ENCODE measurements around the gene CACNA1E.

CACNA1E gene

GRCh38 chr1:181637998-181638397, 154.7 kb downstream of the CACNA1E start:
- H3K4me1 Mint-ChIP-seq (ENCODE audit: low read depth): no peaks in the 10 kb centered on the region
- DNase-seq: no peak
- peaks cover 29% of the 10 kb centered on the region for H3K27me3 Mint-ChIP-seq
- H3K27ac Mint-ChIP-seq: no peak overlapping the region
- H3K9me3 Mint-ChIP-seq: no peaks in the 10 kb centered on the region
- no peaks in the 10 kb centered on the region for H3K36me3 Mint-ChIP-seq (ENCODE audit: low read depth)
- H3K4me3 Mint-ChIP-seq: no peak overlapping the region

- no peaks in the 10 kb centered on the region for H3K9me3 Mint-ChIP-seq
- H3K4me1 Mint-ChIP-seq (ENCODE audit: low read depth): no peaks in the 10 kb centered on the region
- H3K27me3 Mint-ChIP-seq: peaks cover 36% of the 10 kb centered on the region
- DNase-seq: no peak
- H3K36me3 Mint-ChIP-seq (ENCODE audit: low read depth): no peaks in the 10 kb centered on the region
- H3K4me3 Mint-ChIP-seq: no peak overlapping the region
- no peak overlapping the region for H3K27ac Mint-ChIP-seq
Observed at GRCh38 chr1:181640956-181641355, 157.6 kb downstream of the CACNA1E start.

- H3K4me1 Mint-ChIP-seq (ENCODE audit: low read depth): no peaks in the 10 kb centered on the region
- H3K4me3 Mint-ChIP-seq: no peak overlapping the region
- no peak for DNase-seq
- no peaks in the 10 kb centered on the region for H3K9me3 Mint-ChIP-seq
- no peaks in the 10 kb centered on the region for H3K36me3 Mint-ChIP-seq (ENCODE audit: low read depth)
- no peak overlapping the region for H3K27ac Mint-ChIP-seq
- H3K27me3 Mint-ChIP-seq: peaks cover 36% of the 10 kb centered on the region
Observed at GRCh38 chr1:181643631-181644030, 160.3 kb downstream of the CACNA1E start.

GRCh38 chr1:181645171-181645570, 161.9 kb downstream of the CACNA1E start:
- no peaks in the 10 kb centered on the region for H3K36me3 Mint-ChIP-seq (ENCODE audit: low read depth)
- no peaks in the 10 kb centered on the region for H3K4me1 Mint-ChIP-seq (ENCODE audit: low read depth)
- no peaks in the 10 kb centered on the region for H3K9me3 Mint-ChIP-seq
- H3K27me3 Mint-ChIP-seq: peaks cover 29% of the 10 kb centered on the region
- H3K4me3 Mint-ChIP-seq: no peak overlapping the region
- no peak overlapping the region for H3K27ac Mint-ChIP-seq
- no peak for DNase-seq

- Mint-ChIP-seq H3K36me3 (ENCODE audit: low read depth) (no peaks in the 10 kb centered on the region), H3K27ac (no peak overlapping the region)
Observed at GRCh38 chr1:181646710-181647109, 163.4 kb downstream of the CACNA1E start.

GRCh38 chr1:181647314-181648035, 164.2 kb downstream of the CACNA1E start:
- H3K4me1 Mint-ChIP-seq (ENCODE audit: low read depth): no peaks in the 10 kb centered on the region
- H3K4me3 Mint-ChIP-seq: no peak overlapping the region
- H3K27ac Mint-ChIP-seq: no peak overlapping the region
- DNase-seq: no peak
- peaks cover 37% of the 10 kb centered on the region for H3K27me3 Mint-ChIP-seq
- H3K9me3 Mint-ChIP-seq: no peaks in the 10 kb centered on the region
- no peaks in the 10 kb centered on the region for H3K36me3 Mint-ChIP-seq (ENCODE audit: low read depth)

More at GRCh38 chr1:181646710-181647109, 163.4 kb downstream of the CACNA1E start:
- H3K4me1 Mint-ChIP-seq (ENCODE audit: low read depth): no peaks in the 10 kb centered on the region
- H3K9me3 Mint-ChIP-seq: no peaks in the 10 kb centered on the region
- no peak for DNase-seq
- H3K27me3 Mint-ChIP-seq: peaks cover 31% of the 10 kb centered on the region
- H3K4me3 Mint-ChIP-seq: no peak overlapping the region

GRCh38 chr1:181651276-181651675, 168.0 kb downstream of the CACNA1E start:
- no peak overlapping the region for H3K27ac Mint-ChIP-seq
- no peaks in the 10 kb centered on the region for H3K36me3 Mint-ChIP-seq (ENCODE audit: low read depth)
- DNase-seq: no peak
- H3K9me3 Mint-ChIP-seq: peaks cover 2% of the 10 kb centered on the region
- no peak overlapping the region for H3K4me3 Mint-ChIP-seq
- peaks cover 2% of the 10 kb centered on the region for H3K4me1 Mint-ChIP-seq (ENCODE audit: low read depth)
- peaks cover 28% of the 10 kb centered on the region for H3K27me3 Mint-ChIP-seq

GRCh38 chr1:181655756-181656155, 172.4 kb downstream of the CACNA1E start:
- Mint-ChIP-seq H3K9me3 (peaks cover 2% of the 10 kb centered on the region), H3K36me3 (ENCODE audit: low read depth) (no peaks in the 10 kb centered on the region), H3K4me1 (ENCODE audit: low read depth) (peaks cover 2% of the 10 kb centered on the region), H3K27ac (no peak overlapping the region), H3K4me3 (no peak overlapping the region), H3K27me3 (peaks cover 15% of the 10 kb centered on the region)
- no peak for DNase-seq

GRCh38 chr1:181656491-181656890, 173.2 kb downstream of the CACNA1E start:
- H3K4me3 Mint-ChIP-seq: no peak overlapping the region
- H3K36me3 Mint-ChIP-seq (ENCODE audit: low read depth): no peaks in the 10 kb centered on the region
- no peak overlapping the region for H3K27ac Mint-ChIP-seq
- H3K9me3 Mint-ChIP-seq: peaks cover 2% of the 10 kb centered on the region
- H3K4me1 Mint-ChIP-seq (ENCODE audit: low read depth): peaks cover 2% of the 10 kb centered on the region
- H3K27me3 Mint-ChIP-seq: peaks cover 15% of the 10 kb centered on the region
- DNase-seq: no peak

- no peaks in the 10 kb centered on the region for H3K36me3 Mint-ChIP-seq (ENCODE audit: low read depth)
- H3K4me1 Mint-ChIP-seq (ENCODE audit: low read depth): peaks cover 2% of the 10 kb centered on the region
- H3K27ac Mint-ChIP-seq: no peak overlapping the region
Observed at GRCh38 chr1:181658581-181658980, 175.3 kb downstream of the CACNA1E start.

GRCh38 chr1:181659321-181659957, 176.1 kb downstream of the CACNA1E start:
- H3K9me3 Mint-ChIP-seq: no peaks in the 10 kb centered on the region
- peaks cover 4% of the 10 kb centered on the region for H3K27me3 Mint-ChIP-seq
- no peak for DNase-seq
- H3K4me1 Mint-ChIP-seq (ENCODE audit: low read depth): peaks cover 2% of the 10 kb centered on the region
- no peak overlapping the region for H3K4me3 Mint-ChIP-seq
- no peak overlapping the region for H3K27ac Mint-ChIP-seq
- no peaks in the 10 kb centered on the region for H3K36me3 Mint-ChIP-seq (ENCODE audit: low read depth)

More at GRCh38 chr1:181658581-181658980, 175.3 kb downstream of the CACNA1E start:
- Mint-ChIP-seq H3K27me3 (peaks cover 3% of the 10 kb centered on the region), H3K4me3 (no peak overlapping the region), H3K9me3 (no peaks in the 10 kb centered on the region)
- DNase-seq: no peak

- no peak for DNase-seq
- H3K4me1 Mint-ChIP-seq (ENCODE audit: low read depth): no peaks in the 10 kb centered on the region
- H3K27ac Mint-ChIP-seq: no peak overlapping the region
- peaks cover 13% of the 10 kb centered on the region for H3K27me3 Mint-ChIP-seq
- no peak overlapping the region for H3K4me3 Mint-ChIP-seq
- H3K9me3 Mint-ChIP-seq: no peaks in the 10 kb centered on the region
- H3K36me3 Mint-ChIP-seq (ENCODE audit: low read depth): no peaks in the 10 kb centered on the region
Observed at GRCh38 chr1:181660621-181661020, 177.3 kb downstream of the CACNA1E start.

GRCh38 chr1:181661569-181661968, 178.3 kb downstream of the CACNA1E start:
- Mint-ChIP-seq H3K27ac (no peak overlapping the region), H3K4me3 (no peak overlapping the region), H3K27me3 (peaks cover 13% of the 10 kb centered on the region), H3K9me3 (no peaks in the 10 kb centered on the region), H3K36me3 (ENCODE audit: low read depth) (no peaks in the 10 kb centered on the region), H3K4me1 (ENCODE audit: low read depth) (no peaks in the 10 kb centered on the region)
- no peak for DNase-seq

GRCh38 chr1:181662606-181663005, 179.3 kb downstream of the CACNA1E start:
- no peak overlapping the region for H3K27ac Mint-ChIP-seq
- no peak for DNase-seq

GRCh38 chr1:181664543-181664942, 181.2 kb downstream of the CACNA1E start:
- no peak overlapping the region for H3K27ac Mint-ChIP-seq
- H3K9me3 Mint-ChIP-seq: no peaks in the 10 kb centered on the region
- no peaks in the 10 kb centered on the region for H3K4me1 Mint-ChIP-seq (ENCODE audit: low read depth)
- DNase-seq: no peak
- H3K4me3 Mint-ChIP-seq: no peak overlapping the region
- no peaks in the 10 kb centered on the region for H3K36me3 Mint-ChIP-seq (ENCODE audit: low read depth)
- H3K27me3 Mint-ChIP-seq: peaks cover 21% of the 10 kb centered on the region

More at GRCh38 chr1:181662606-181663005, 179.3 kb downstream of the CACNA1E start:
- H3K4me1 Mint-ChIP-seq (ENCODE audit: low read depth): no peaks in the 10 kb centered on the region
- H3K9me3 Mint-ChIP-seq: no peaks in the 10 kb centered on the region
- H3K36me3 Mint-ChIP-seq (ENCODE audit: low read depth): no peaks in the 10 kb centered on the region
- H3K4me3 Mint-ChIP-seq: no peak overlapping the region
- peaks cover 13% of the 10 kb centered on the region for H3K27me3 Mint-ChIP-seq
